NCI-H748 (cell line): Measurements from ENCODE around the gene WASHC4.

Experiments
- DNase-seq: peaks from one replicate; lab custom pipeline; 2025; ENCODE audit not compliant: unreplicated experiment; lab: John Stamatoyannopoulos, UW

The WASHC4 gene

GRCh38 chr12:105091476-105092206, 15.9 kb upstream of the WASHC4 start:
- peak; percentile 30 for DNase-seq

- peak; percentile 94 for DNase-seq
These were observed 15.2 kb upstream of the WASHC4 start for GRCh38 chr12:105092336-105092735.

GRCh38 chr12:105095338-105095737, 12.2 kb upstream of the WASHC4 start:
- DNase-seq: peak; percentile 7

GRCh38 chr12:105099356-105099755, 8.2 kb upstream of the WASHC4 start:
- DNase-seq: no peak

- DNase-seq: no peak
These were observed 7.1 kb upstream of the WASHC4 start for GRCh38 chr12:105100207-105100985.

GRCh38 chr12:105100998-105101397, 6.5 kb upstream of the WASHC4 start:
- DNase-seq: no peak

- no peak for DNase-seq
These were observed 4.9 kb upstream of the WASHC4 start for GRCh38 chr12:105102673-105103072.

- no peak for DNase-seq
These were observed 2.8 kb upstream of the WASHC4 start for GRCh38 chr12:105104762-105105161.

- DNase-seq: peak; percentile 23
These were observed 910 bp upstream of the WASHC4 start for GRCh38 chr12:105106621-105107020.

- DNase-seq: peak; percentile 77
These were observed 399 bp upstream of the WASHC4 start for GRCh38 chr12:105107171-105107493.

GRCh38 chr12:105109465-105110212, 2.1 kb downstream of the WASHC4 start:
- DNase-seq: no peak

GRCh38 chr12:105110851-105111250, 3.3 kb downstream of the WASHC4 start:
- no peak for DNase-seq

GRCh38 chr12:105113094-105113493, 5.6 kb downstream of the WASHC4 start:
- no peak for DNase-seq

- DNase-seq: no peak
These were observed 9.4 kb downstream of the WASHC4 start for GRCh38 chr12:105116969-105117368.

- no peak for DNase-seq
These were observed 13.0 kb downstream of the WASHC4 start for GRCh38 chr12:105120551-105120950.

GRCh38 chr12:105138248-105138647, 30.7 kb downstream of the WASHC4 start:
- no peak for DNase-seq

GRCh38 chr12:105141320-105141922, 33.9 kb downstream of the WASHC4 start:
- DNase-seq: no peak

GRCh38 chr12:105142259-105142658, 34.7 kb downstream of the WASHC4 start:
- DNase-seq: no peak

GRCh38 chr12:105156260-105156659, 48.7 kb downstream of the WASHC4 start:
- DNase-seq: no peak

GRCh38 chr12:105157606-105158005, 50.1 kb downstream of the WASHC4 start:
- no peak for DNase-seq

GRCh38 chr12:105158876-105159275, 51.3 kb downstream of the WASHC4 start:
- no peak for DNase-seq
